Lower lobe of right lung (tissue), 2 donors: ENCODE results near the gene GAB2. TPM values are rescaled to one million over a fixed set of nuclear protein-coding genes. Genes with fewer than 3 reads are reported as not detected.

Experiments used
- ATAC-seq, 2 donors: fragments of 200-7000 bp; cut with Tn5 transposase; one replicate each; pipeline ENCODE4 v1.9.1; 2020 to 2022; ENCODE audit warnings: mild to moderate bottlenecking in 2 of 2, moderate library complexity in 2 of 2
- DNase-seq: peaks from one replicate; pipeline ENCODE4 v3.0.0-alpha.2; 2020
- H3K27ac ChIP-seq: fragments of 200-600 bp; one replicate; pipeline ENCODE4 v1.8.0; 2022
- H3K27me3 ChIP-seq: fragments of 200-600 bp; one replicate; pipeline ENCODE4 v1.8.0; 2022; ENCODE audit warnings: low read depth
- H3K36me3 ChIP-seq: fragments of 200-600 bp; one replicate; pipeline ENCODE4 v1.8.0; 2022; ENCODE audit warnings: mild to moderate bottlenecking
- H3K4me1 ChIP-seq: fragments of 200-600 bp; one replicate; pipeline ENCODE4 v1.8.0; 2022
- H3K4me3 ChIP-seq: fragments of 200-600 bp; one replicate; pipeline ENCODE4 v1.8.0; 2022; ENCODE audit warnings: mild to moderate bottlenecking
- H3K9me3 ChIP-seq: fragments of 200-600 bp; one replicate; pipeline ENCODE4 v1.8.0; 2022
- intact Hi-C: fragments of 100-400 bp; cut with DNase I; formaldehyde crosslinking; loops from one replicate; pipeline ENCODE4 v1.11.0; 2022
- total RNA-seq: library from RNA; stranded (reverse); fragmentation: NEBNext Ultra II Directional; extraction: Animal tissue kit (Norgen Biotek cat#: 25700); gene quantifications from one replicate; pipeline ENCODE4 v1.2.1, GENCODE V29; 2021
- TF ChIP-seq, protein P1 (sequence below): fragments of 200-600 bp; IDR thresholded peaks from one replicate; pipeline ENCODE4 v1.8.0; 2022; ENCODE audit warnings: antibody characterized with exemption, mild to moderate bottlenecking
- donor health status: DM: no; HTN: yes; CAD: no; lungs with severe emphysema.

Gene GAB2
- total RNA-seq, 1 donor from 2014 or later: 64.2 TPM

DNA sequence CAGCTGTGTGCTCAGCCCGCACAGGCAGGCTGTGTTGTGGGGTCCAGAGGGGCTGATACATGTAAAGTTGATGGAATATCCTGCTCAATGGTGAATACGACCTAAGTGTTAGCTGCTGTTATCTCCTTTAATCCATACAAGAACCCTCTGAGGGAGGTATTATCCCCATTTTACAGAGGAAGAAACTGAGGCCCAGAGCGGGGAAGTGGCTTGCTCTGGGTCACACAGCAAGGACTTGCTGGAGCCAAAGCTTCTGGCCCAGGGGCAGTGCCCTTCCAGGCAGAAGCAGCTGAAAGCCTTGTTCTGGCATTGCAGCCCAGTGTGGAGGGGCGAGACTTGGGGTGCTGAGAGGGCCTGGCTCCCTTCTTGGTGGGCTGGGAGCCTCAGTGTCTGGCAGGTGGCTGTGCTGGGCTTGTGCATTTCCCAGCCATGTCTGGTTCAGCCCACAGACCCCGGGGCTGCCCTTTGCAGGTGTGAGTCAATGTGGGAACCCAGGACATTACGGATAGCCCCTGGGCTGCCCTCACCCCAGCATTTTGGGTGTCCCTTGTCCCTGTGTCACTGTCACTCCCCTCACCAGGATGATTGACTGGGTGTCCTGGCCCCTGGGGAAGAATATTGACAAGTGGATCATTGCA is 218.5 kb downstream of the GAB2 start:
- ATAC-seq (no peak), DNase-seq (no peak)
- intact Hi-C loops: no loop called here
- Histone ChIP-seq H3K36me3 (peaks cover 36% of the 10 kb centered on the region), H3K4me3 (no peak overlapping the region), H3K27ac (no peak overlapping the region), H3K27me3 (no peaks in the 10 kb centered on the region), H3K9me3 (no peaks in the 10 kb centered on the region), H3K4me1 (no peaks in the 10 kb centered on the region)
- TF ChIP-seq, protein P1, sequence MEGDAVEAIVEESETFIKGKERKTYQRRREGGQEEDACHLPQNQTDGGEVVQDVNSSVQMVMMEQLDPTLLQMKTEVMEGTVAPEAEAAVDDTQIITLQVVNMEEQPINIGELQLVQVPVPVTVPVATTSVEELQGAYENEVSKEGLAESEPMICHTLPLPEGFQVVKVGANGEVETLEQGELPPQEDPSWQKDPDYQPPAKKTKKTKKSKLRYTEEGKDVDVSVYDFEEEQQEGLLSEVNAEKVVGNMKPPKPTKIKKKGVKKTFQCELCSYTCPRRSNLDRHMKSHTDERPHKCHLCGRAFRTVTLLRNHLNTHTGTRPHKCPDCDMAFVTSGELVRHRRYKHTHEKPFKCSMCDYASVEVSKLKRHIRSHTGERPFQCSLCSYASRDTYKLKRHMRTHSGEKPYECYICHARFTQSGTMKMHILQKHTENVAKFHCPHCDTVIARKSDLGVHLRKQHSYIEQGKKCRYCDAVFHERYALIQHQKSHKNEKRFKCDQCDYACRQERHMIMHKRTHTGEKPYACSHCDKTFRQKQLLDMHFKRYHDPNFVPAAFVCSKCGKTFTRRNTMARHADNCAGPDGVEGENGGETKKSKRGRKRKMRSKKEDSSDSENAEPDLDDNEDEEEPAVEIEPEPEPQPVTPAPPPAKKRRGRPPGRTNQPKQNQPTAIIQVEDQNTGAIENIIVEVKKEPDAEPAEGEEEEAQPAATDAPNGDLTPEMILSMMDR: no peak

DNA sequence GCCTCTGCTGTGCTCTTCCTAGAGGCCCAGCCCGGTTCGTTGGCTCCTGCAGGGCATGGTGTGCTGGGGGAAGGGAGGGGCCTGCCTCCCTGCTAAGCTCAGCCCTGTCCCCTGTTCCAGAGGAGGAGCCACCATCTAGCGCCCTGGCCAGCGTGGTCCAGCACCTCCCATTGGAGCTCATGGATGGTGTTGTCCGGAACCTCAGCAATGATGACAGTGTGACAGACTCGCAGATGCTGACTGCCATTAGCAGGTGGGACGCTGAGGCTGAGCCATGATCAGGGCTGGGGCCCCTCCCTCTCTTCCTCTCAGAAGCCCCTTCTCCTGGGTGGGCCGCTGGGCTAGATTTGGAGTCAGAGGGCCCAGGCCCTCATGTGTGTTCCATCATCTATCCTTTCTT is 219.8 kb downstream of the GAB2 start:
- H3K27ac ChIP-seq: no peak overlapping the region
- no peaks in the 10 kb centered on the region for H3K27me3 ChIP-seq
- TF ChIP-seq, protein P1: no peak
- no peak overlapping the region for H3K4me3 ChIP-seq
- intact Hi-C loops: no loop called here
- no peaks in the 10 kb centered on the region for H3K9me3 ChIP-seq
- H3K36me3 ChIP-seq: peaks cover 36% of the 10 kb centered on the region
- DNase-seq: peak; percentile 30
- no peak for ATAC-seq
- no peaks in the 10 kb centered on the region for H3K4me1 ChIP-seq

GRCh38 chr11:78196661-78197091 is 220.9 kb downstream of the GAB2 start:
- H3K9me3 ChIP-seq: no peaks in the 10 kb centered on the region
- TF ChIP-seq, protein P1: no peak
- H3K4me3 ChIP-seq: no peak overlapping the region
- no peak overlapping the region for H3K27ac ChIP-seq
- intact Hi-C loops: no loop called here
- H3K36me3 ChIP-seq: peaks cover 36% of the 10 kb centered on the region
- DNase-seq (peak; percentile 26), ATAC-seq (no peak)
- no peaks in the 10 kb centered on the region for H3K27me3 ChIP-seq
- no peaks in the 10 kb centered on the region for H3K4me1 ChIP-seq

DNA sequence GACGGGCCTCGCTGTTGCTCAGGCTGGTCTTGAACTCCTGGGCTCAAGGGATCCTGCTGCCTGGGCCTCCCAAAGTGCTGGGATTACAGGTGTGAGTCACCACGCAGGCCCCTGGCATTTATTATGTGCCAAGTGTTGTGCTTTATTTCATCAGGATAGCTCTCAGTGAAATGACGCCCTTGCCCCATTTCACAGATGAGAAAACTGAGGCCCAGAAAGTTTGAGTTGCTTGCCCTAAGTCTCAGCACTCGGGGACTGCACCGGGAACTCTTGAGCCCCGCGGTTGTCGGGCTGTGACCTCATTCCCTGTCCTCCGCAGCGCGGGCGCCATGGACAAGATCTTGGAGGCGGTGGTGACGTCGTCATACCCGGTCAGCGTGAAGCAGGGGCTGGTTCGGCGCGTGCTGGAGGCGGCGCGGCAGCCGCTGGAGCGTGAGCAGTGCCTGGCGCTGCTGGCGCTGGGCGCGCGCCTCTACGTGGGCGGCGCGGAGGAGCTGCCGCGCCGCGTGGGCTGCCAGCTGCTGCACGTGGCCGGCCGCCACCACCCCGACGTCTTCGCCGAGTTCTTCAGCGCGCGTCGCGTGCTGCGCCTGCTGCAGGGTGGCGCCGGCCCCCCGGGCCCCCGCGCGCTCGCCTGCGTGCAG is 221.6 kb downstream of the GAB2 start:
- ATAC-seq: no peak
- no peak for DNase-seq
- Histone ChIP-seq H3K36me3 (peaks cover 31% of the 10 kb centered on the region), H3K4me3 (no peak overlapping the region), H3K4me1 (no peaks in the 10 kb centered on the region), H3K27me3 (no peaks in the 10 kb centered on the region), H3K9me3 (no peaks in the 10 kb centered on the region), H3K27ac (no peak overlapping the region)
- intact Hi-C loops: no loop called here
- TF ChIP-seq, protein P1: no peak

GRCh38 chr11:78194490-78194889 is 223.1 kb downstream of the GAB2 start:
- H3K27ac ChIP-seq: no peak overlapping the region
- ATAC-seq (no peak), DNase-seq (no peak)
- intact Hi-C loops: no loop called here
- no peak overlapping the region for H3K4me3 ChIP-seq
- no peaks in the 10 kb centered on the region for H3K27me3 ChIP-seq
- H3K9me3 ChIP-seq: no peaks in the 10 kb centered on the region
- H3K36me3 ChIP-seq: peaks cover 17% of the 10 kb centered on the region
- peaks cover 6% of the 10 kb centered on the region for H3K4me1 ChIP-seq
- TF ChIP-seq, protein P1: no peak
